Measurements from ENCODE around the gene SPOUT1. TPM values are rescaled to one million over a fixed set of nuclear protein-coding genes. Genes with fewer than 3 reads are reported as not detected.

Gene SPOUT1
- total RNA-seq, 1 donor from 2014 or later = 48.6 TPM

DNA sequence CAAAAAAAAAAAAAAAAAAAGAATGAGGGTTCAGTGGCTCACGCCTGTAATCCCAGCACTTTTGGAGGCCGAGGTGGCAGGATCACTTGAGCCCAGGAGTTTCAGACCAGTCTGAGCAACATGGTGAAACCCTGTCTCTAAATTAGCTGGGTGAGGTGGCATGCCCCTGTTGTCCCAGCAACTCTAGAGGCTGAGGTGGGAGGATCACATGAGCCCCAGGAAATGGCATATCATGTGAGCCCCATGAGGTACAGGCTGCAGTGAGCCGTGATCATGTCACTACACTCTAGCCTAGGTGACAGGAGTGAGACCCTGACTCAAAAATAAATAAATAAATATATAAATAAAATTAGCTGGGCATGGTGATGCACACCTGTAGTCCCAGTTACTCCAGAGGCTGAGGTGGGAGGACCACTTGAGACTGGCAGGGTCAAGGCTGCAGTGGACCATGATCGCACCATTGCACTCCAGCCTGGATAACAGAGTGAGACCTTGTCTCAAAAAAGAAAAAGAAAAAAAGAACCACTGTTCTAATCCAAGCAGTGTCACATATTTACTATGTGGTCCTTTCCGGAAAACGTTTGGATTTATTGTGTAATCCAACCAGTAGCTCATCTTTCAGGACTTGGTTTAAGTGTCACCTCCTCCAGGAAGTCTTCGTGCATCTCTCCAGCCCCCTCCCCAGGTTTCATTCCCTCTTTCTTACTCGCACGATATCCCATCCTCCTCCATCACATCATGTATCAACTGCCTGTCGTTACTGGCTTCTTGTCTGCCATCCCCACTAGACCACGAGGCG, 12.3 kb upstream of the SPOUT1 start:
- Histone ChIP-seq H3K27me3 (no peaks in the 10 kb centered on the region), H3K36me3 (peaks cover 0 to 8% of the 10 kb centered on the region in 2 donors), H3K27ac (no peak overlapping the region), H3K4me3 (no peak overlapping the region), H3K4me1 (peaks cover 5% of the 10 kb centered on the region), H3K9me3 (no peaks in the 10 kb centered on the region)
- no peak for DNase-seq (ENCODE audit: extremely low spot score in 2 of 2)
- intact Hi-C loops (cut with DNase I) = no loop called here
- TF ChIP-seq POLR2AphosphoS5 (IDR thresholded peaks at IDR 0.05; ENCODE audit: insufficient read depth in 1 of 2, low read depth in 1 of 2) (no peak), POLR2A (IDR thresholded peaks at IDR 0.05) (no peak)
- TF ChIP-seq, protein P1, sequence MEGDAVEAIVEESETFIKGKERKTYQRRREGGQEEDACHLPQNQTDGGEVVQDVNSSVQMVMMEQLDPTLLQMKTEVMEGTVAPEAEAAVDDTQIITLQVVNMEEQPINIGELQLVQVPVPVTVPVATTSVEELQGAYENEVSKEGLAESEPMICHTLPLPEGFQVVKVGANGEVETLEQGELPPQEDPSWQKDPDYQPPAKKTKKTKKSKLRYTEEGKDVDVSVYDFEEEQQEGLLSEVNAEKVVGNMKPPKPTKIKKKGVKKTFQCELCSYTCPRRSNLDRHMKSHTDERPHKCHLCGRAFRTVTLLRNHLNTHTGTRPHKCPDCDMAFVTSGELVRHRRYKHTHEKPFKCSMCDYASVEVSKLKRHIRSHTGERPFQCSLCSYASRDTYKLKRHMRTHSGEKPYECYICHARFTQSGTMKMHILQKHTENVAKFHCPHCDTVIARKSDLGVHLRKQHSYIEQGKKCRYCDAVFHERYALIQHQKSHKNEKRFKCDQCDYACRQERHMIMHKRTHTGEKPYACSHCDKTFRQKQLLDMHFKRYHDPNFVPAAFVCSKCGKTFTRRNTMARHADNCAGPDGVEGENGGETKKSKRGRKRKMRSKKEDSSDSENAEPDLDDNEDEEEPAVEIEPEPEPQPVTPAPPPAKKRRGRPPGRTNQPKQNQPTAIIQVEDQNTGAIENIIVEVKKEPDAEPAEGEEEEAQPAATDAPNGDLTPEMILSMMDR (IDR thresholded peaks at IDR 0.05) = no peak

DNA sequence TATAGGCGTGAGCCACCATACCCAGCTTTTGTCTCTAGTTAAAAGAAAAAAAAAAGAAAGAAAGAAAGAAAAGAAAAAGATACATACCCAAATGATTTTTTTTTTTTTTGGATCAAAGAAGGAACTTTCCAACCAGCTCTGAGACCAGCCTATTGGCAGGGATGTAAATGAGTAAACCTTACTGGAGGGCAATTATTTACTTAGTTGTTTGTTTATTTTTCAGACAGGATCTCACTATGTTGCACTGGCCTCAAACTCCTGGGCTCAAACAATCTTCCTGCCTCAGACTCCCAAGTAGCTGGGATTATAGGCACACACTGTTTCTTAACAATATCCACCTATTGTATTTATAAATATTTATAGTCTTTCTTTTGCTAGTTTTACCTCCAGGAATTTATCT, 10.9 kb upstream of the SPOUT1 start:
- Histone ChIP-seq H3K36me3 (peaks cover 0 to 8% of the 10 kb centered on the region in 2 donors), H3K4me3 (no peak overlapping the region), H3K9me3 (no peaks in the 10 kb centered on the region), H3K27me3 (no peaks in the 10 kb centered on the region), H3K4me1 (no peaks in the 10 kb centered on the region), H3K27ac (no peak overlapping the region)
- TF ChIP-seq POLR2AphosphoS5 (IDR thresholded peaks at IDR 0.05; ENCODE audit: insufficient read depth in 1 of 2, low read depth in 1 of 2) (no peak), POLR2A (IDR thresholded peaks at IDR 0.05) (no peak)
- TF ChIP-seq, protein P1 (IDR thresholded peaks at IDR 0.05) = no peak
- DNase-seq (ENCODE audit: extremely low spot score in 2 of 2) = no peak
- intact Hi-C loops (cut with DNase I) = no loop called here

DNA sequence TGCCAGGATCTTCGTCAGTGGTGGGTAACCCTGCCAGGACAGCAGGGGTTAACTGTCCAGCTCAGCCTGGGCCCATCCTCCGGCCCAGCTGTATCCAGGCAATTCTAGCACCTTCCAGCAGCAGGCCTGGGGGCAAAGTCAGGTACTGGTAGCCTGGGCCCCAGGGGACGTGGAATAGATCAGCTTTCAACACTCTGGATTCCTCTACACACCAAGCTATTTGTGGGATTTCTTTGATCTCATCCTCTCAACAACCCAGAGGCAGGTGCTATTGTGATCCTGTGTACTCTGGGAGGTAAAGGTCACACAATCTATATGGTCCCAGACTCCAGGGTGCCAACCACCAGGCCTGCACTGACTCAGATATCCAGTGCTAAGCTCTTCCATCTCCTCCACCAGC, 8.7 kb upstream of the SPOUT1 start:
- H3K9me3 ChIP-seq = no peaks in the 10 kb centered on the region
- TF ChIP-seq POLR2A (IDR thresholded peaks at IDR 0.05) = no peak
- no peak overlapping the region for H3K4me3 ChIP-seq
- no peak for DNase-seq (ENCODE audit: extremely low spot score in 2 of 2)
- no peaks in the 10 kb centered on the region for H3K27me3 ChIP-seq
- H3K27ac ChIP-seq = no peak overlapping the region
- intact Hi-C loops (cut with DNase I) = no loop called here
- H3K36me3 ChIP-seq = peaks cover 0 to 8% of the 10 kb centered on the region in 2 donors
- no peaks in the 10 kb centered on the region for H3K4me1 ChIP-seq

DNA sequence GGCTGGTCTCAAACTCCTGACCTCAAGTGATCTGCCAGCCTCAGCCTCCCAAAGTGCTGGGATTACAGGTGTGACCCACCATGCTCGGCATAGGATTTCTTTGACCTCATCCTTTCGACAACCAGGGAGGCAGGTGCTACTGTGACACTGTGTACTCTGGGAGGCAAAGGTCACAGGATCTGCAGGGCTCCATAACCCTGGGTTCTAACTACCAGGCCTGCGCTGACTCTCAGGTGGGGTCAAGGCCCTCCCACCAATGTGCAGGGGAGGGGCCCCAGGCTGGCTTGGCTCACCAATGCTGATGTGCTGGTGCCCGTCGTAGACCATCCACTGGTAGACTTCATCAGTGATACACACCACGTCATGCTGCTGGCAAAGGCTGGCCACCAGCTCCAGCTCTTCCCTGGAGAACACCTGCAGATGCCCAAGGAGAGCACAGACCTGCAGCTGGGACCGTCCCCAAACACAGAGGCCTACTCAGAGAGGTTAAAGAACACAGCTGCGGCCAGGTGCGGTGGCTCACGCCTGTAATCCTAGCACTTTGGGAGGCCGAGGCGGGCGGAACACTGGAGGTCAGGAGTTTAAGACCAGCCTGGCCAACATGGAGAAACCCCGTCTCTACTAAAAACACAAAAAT, 7.0 kb upstream of the SPOUT1 start:
- H3K36me3 ChIP-seq = no peaks in the 10 kb centered on the region

More for the DNA sequence above, 7.0 kb upstream of the SPOUT1 start:
- Histone ChIP-seq H3K27me3 (no peaks in the 10 kb centered on the region), H3K4me3 (no peak overlapping the region), H3K4me1 (no peaks in the 10 kb centered on the region), H3K9me3 (no peaks in the 10 kb centered on the region), H3K27ac (no peak overlapping the region)
- TF ChIP-seq POLR2A (IDR thresholded peaks at IDR 0.05) (no peak), POLR2AphosphoS5 (IDR thresholded peaks at IDR 0.05; ENCODE audit: insufficient read depth in 1 of 2, low read depth in 1 of 2) (no peak)
- TF ChIP-seq, protein P1 (IDR thresholded peaks at IDR 0.05) = no peak
- DNase-seq (ENCODE audit: extremely low spot score in 2 of 2) = no peak
- intact Hi-C loops (cut with DNase I) = no loop called here
